ENCODE measurements around the gene MYH14.

- TF ChIP-seq CTCF (IDR thresholded peaks at IDR 0.05) = no peak
- TF ChIP-seq POLR2A (IDR thresholded peaks at IDR 0.05) = no peak
- no peak for TF ChIP-seq EP300 (IDR thresholded peaks at IDR 0.05)
These were observed 106.1 kb downstream of the MYH14 start for GRCh38 chr19:50309396-50310125.
